Hypothalamus (tissue), 51 donors: Measurements from ENCODE around the gene PPP1R14C.

Source experiments
- DNase-seq, 51 donors: peaks; one replicate each; lab custom pipeline; 2025; lab: John Stamatoyannopoulos, UW

Gene PPP1R14C

GRCh38 chr6:150142670-150143515 is at the start of gene PPP1R14C:
Gene PPP1R14C (plus strand): TSS chr6:150143044. CDS start chr6:150143193, 149 bp downstream.
- DNase-seq = peak in 31 of 51 donors; percentile 2 to 73 (median 41)

GRCh38 chr6:150093397-150093796 is 49.4 kb upstream of the PPP1R14C start:
- DNase-seq = peak in 1 of 51 donors; percentile 23

DNA sequence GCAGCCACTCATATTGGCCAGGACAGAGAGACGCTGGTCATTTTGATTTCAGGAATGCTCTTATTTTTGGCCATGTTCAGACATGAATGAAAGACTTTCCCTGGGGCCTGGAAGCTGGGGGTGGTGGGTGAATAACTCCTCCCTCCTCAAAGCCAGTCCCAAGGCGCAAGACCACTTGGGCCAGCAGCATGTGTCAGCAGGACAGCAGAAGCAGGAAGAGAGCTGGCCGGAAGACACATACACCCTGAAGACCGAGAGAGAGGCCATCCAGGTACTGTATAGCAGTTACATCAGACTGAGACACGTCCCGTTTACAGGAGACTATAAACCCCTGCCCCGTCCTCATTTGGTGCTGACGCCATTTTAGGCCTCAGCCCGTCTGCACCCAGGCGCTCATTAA is 44.7 kb upstream of the PPP1R14C start:
- no peak for DNase-seq

DNA sequence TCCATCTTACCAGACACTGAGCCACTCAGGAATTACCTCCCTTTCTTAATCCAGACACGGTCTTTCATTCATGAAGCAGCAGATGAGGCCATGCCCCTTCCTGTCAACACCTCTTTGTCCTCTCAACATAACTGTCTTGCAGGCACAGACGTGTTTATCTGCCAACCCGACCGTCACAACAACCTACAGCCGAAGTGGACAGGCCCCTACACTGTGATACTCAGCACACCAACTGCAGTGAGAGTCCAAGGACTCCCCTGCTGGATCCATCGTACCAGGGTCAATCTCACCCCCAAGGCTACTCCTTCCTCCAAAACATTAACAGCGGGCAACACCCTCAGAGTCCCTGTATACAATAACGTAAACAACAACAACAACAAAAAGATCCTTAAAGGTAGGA is 43.3 kb upstream of the PPP1R14C start:
- DNase-seq = no peak

DNA sequence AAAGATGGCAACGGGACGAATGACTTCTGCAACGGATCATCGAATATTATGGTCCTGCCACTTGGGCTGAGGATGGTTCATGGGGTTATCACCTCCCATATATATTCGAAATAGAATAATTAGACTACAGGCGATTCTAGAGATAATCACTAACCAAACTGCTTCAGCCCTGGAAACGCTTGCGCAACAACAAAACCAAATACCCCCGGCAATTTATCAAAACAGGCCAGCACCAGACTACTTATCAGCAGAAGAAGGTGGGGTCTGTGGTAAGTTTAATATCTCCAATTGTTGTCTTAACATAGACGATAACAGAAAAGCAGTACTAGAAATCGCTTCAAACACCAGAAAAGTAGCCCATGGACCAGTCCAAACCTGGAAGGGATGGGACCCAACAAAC is 42.9 kb upstream of the PPP1R14C start:
- no peak for DNase-seq

DNA sequence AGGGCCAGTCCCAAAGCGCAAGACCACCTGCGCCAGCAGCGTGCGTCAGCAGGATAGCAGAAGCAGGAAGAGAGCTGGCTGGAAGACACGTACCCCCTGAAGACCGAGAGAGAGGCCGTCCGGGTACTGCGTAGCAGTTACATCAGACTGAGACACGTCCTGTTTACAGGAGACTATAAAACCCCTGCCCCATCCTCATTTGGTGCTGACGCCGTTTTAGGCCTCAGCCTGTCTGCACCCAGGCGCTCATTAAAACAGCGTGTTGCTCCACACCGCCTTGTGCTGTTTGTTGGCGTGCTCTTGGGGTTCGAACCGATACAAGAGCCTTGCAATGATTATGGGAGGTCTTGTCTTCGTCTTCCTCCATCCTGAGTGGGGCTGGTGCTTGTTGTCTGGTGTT is 42.1 kb upstream of the PPP1R14C start:
- DNase-seq = no peak

DNA sequence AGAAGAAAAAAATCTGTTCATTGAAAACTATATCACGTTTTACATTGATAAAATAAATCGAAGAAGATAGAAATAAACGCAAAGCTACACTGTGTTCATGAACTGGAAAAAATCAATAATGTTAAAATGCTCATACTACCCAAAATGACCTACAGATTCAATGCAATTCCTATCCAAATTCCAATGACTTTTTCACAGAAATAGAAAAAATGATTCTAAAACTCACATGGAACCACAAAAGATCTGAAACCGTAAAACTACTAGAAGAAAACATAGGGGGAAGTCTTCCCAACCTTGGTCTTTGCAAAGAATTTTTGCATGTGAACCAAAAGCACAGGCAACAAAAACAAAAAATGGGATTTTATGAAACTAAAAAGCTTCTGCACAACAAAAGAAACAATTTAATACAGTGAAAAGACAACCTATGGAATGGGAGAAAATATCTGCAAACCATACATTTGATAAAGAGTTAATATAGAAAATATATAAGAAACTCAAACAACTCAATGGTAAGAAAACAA is 40.0 kb upstream of the PPP1R14C start:
- no peak for DNase-seq

GRCh38 chr6:150112233-150112632 is 30.6 kb upstream of the PPP1R14C start:
- DNase-seq = no peak

DNA sequence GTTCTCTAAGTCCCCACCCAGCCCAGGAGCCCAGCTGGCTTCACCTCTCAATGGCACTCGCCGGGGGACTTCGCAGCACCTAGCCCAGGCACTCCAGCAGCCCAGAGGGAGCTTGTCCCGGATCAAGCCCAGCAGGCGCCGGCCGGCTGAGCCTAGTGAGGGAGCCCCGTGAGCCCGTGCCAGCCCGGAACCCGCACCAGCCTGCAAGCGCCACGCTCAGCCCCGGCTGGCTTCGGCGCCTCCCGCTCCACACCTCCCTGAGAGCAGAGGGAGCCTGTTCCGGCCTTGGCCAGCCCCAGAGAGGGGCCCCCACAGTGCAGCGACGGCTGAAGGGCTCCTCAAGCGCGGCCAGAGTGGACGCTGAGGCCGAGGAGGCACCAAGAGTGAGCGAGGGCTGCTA is 27.1 kb upstream of the PPP1R14C start:
- DNase-seq = no peak

DNA sequence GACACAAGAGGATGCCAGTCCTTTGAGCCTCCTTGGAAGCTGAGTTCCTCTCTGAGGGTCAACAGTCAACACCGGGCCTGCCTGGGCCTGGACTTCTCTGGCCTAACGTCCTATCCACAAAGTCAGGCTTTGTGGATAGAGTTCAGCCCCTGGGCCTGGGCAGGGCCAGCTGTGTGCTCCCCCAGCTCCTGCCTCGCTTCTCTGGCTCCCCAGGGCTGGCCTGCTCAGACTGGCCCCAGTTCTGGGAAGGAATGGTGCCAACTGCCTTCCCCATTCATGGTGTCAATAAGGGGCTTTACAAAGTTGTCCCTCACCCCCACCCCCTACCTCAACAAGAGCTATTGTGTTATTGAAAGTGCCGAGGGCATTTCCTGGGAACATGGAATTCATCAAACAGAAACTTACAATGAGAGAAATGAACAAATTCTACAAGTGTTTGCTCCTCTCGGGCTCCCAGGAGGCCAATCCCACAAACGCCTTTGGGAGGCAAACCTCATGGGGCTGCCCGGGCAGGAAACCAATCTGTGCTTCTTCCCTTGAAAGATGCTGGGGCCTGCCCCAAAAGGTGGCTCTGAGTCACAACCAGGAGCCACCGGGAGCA is 26.5 kb upstream of the PPP1R14C start:
- no peak for DNase-seq

DNA sequence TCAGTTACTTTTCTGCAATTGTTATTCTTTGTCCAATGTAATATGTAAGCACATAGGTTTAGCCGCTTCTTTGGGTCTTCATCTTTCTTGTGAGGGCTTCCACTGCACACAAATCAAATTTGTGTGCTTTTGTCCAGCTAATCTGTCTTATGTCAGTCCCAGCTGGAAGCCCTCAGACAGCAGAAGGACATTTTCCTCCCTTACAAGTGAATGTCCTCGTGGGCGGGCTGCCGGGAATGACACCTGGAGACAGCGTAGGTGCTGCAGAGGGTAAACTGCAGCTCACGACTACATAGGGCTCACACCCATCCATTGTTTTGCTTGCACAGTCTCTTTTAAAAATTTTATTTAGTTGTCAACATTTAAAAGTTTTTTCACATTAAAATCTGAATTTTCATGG is 24.6 kb upstream of the PPP1R14C start:
- no peak for DNase-seq

- DNase-seq = no peak
Observed at GRCh38 chr6:150118627-150119026, 24.2 kb upstream of the PPP1R14C start.

GRCh38 chr6:150119173-150119572 is 23.7 kb upstream of the PPP1R14C start:
- peak in 2 of 51 donors; percentile 4 to 11 for DNase-seq

DNA sequence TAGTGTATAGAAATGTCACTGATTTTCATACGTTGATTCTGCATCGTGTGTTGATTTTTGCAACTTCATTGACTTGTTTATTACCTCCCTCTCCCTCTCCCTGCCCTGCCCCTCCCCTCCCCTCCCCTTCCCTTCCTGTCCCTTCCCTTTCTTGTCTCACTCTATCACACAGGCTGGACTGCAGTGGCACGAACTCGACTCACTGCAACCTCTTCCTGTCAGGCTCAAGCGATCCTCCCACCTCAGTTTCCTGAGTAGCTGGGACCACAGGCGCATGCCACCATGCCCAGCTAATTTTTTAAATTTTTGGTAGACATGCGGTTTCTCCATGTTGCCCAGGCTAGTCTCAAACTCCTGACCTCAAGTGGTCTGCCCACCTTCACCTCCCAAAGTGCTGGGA is 19.2 kb upstream of the PPP1R14C start:
- no peak for DNase-seq

DNA sequence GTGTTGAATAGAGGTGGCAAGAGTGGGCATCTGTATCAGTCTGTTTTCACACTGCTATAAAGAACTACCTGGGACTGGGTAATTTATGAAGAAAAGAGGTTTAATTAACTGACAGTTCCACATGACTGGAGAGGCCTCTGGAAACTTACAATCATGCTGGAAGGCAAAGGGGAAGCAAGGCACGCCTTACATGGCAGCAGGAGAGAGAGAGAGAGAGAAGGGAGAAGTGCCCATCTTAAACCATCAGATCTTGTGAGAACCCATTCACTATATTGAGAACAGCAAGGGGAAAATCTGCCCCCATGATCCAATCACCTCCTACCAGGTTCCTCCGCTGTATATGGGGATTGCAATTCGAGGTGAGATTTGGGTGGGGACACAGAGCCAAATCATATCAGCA is 18.6 kb upstream of the PPP1R14C start:
- no peak for DNase-seq

- DNase-seq = no peak
Observed at GRCh38 chr6:150126641-150127291, 16.1 kb upstream of the PPP1R14C start.

- no peak for DNase-seq
Observed at GRCh38 chr6:150128425-150128824, 14.4 kb upstream of the PPP1R14C start.

DNA sequence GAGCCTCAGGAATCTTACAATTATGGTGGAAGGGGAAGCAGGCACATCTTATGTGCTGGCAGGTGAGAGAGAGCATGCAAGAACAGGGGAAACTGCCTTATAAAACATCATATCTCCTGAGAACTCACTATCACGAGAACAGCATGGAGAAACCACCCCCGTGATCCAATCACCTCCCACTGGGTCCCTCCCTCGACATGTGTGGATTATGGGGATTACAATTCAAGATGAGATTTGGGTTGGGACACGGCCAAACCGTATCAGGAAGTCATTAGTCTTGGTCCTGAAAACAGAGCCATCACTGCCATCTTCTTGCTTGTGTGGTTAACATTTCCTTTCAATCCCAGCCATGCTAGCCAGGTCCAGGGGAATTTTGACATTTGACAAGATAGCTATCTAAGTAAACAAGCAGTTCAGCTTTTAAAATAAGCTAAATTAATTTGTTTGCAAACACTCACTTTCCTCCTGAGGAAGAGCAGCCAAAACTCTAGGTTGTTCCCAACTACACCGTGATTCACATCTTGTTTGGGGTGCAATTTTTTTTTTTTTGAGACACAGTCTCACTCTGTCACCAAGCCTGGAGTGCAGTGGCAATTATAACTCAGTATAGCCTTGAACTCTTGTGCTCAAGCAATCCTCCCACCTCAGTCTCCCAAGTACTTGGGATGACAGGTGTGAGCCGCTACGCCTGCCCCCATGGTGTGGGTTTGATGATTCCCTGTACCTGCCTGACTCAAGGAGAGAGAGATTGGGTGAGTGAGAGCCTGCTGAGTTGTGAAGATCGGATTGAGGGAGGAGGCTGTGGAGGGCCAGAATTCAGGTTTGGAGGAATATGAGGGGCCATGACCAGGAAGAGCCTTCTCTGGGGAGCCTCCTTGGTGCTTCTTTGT is 13.0 kb upstream of the PPP1R14C start:
- peak in 2 of 51 donors; percentile 6 to 8 for DNase-seq

- no peak for DNase-seq
Observed at GRCh38 chr6:150133686-150134085, 9.2 kb upstream of the PPP1R14C start.

DNA sequence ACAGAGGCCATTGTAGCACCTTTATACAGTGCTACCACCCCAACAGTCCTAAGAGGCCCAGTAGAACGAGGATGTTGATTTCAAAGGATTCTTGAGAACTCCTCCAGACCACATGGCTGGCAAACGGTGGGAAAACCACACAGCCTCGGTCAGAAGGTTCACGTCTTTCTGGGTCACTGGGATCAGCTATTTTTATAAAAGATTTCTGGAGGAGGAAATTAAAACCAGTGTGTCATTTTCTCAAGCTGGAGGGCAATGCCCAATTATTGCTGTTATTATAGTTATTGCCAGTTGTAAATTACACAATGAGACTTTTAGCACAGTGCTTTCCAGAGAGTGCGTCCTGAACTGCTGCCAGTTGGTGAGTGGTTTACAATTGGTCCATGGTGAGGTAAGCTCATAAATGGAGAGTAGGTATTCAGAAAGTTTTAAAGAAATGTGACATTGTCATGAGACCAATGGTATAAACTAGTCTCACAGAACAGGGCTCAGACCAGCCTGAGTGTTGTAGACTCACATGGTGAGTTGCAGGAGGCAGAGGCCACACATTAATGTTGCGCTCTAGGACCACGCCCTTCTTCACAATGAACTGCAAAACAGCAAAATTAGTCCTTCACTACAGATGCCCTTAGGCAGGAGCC is 8.4 kb upstream of the PPP1R14C start:
- DNase-seq = no peak
